ENCODE data around the gene INPP4B. TPM values are rescaled to one million over a fixed set of nuclear protein-coding genes. Genes with fewer than 3 reads are reported as not detected.

Gene INPP4B
- total and polyA plus RNA-seq, 2 of the 4 experiments (the other 2 are of a cell fraction) = 1.8 to 14.0 TPM

DNA sequence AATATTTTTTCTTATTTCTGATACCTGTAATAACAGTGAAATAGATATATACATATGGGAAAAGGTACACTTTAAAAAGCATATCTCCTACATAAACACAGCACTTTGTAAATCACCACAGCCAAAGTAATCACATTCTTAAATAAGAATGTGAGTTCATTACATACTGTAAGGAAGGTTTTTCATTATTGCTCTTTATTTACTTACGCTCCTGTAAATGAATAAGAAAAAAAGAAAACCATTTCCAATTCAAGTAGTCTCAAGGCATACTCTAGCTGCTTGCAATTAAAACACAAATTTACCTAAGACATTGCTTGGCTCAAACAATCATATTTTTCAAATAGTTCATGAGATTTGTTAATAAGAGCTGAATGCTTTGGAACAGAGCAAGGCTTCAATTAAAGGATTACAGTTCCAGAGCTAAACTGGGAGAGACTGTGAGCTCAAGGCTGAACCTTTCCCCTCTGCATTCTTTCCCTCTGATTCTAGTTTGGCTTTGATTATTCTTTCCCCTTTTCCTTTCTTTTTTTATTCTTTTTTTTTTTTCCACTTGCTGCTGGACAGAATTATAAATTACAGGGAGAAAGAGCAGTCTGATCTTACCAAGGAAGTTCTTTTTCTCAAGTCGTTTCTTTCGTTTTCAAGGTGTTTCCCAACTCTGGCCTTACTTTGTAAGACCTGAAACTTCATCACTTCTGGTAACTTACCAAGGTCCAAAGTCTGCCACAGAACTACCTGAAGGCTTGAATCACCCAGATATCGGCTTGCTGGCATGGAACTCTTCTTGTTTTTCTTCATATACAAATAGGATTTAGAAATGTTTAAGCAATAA, 278.3 kb downstream of the INPP4B start:
- Histone ChIP-seq H4K8ac (ENCODE audit: low read depth in 2 of 2, low read length in 2 of 2) (no peak overlapping the region), H3K9ac (ENCODE audit: low read depth, low read length) (no peak overlapping the region), H2BK120ac (ENCODE audit: low read depth, low read length) (no peak overlapping the region), H3K27me3 (ENCODE audit: control insufficient read depth, insufficient read depth, low read length) (no peaks in the 10 kb centered on the region), H4K91ac (ENCODE audit: insufficient read depth, low read depth, low read length) (no peak overlapping the region), H3K9me3 (ENCODE audit: control insufficient read depth, insufficient read depth, low read length) (no peaks in the 10 kb centered on the region), H2AFZ (replicated peaks; ENCODE audit: low read length, poor library complexity) (no peak overlapping the region), H4K20me1 (ENCODE audit: insufficient read depth, low read length) (no peaks in the 10 kb centered on the region), H3K36me3 (ENCODE audit: control insufficient read depth, insufficient read depth, low read length) (no peaks in the 10 kb centered on the region), H3K14ac (replicated peaks; ENCODE audit: low read depth, low read length) (0 out of 2 replicates have a peak overlapping the region, but pooled peaks have one; percentile 2), H2AK9ac (replicated peaks; ENCODE audit: low read depth, low read length, poor library complexity) (no peak overlapping the region), H3K4ac (ENCODE audit: low read depth, low read length) (no peak overlapping the region), H2BK15ac (ENCODE audit: low read depth, low read length) (no peak overlapping the region), H3K79me1 (ENCODE audit: low read depth in 1 of 2, low read length in 2 of 2) (no peaks in the 10 kb centered on the region), H3K4me3 (ENCODE audit: insufficient read depth, low read depth, low read length) (no peak overlapping the region), H3K27ac (ENCODE audit: insufficient read depth, low read length) (peak overlapping the region; percentile 66; the same call in 1 of the 2 replicates), H3K18ac (ENCODE audit: low read depth, low read length) (no peak overlapping the region; the same call in 1 of the 2 replicates), H3K4me2 (ENCODE audit: low read depth, low read length) (peak overlapping the region; percentile 30; the same call in 1 of the 2 replicates), H3K9me1 (ENCODE audit: insufficient read depth, low read length) (peaks cover 2% of the 10 kb centered on the region; the same call in 1 of the 2 replicates), H2AK5ac (ENCODE audit: low read depth, low read length) (no peak overlapping the region), H2BK20ac (ENCODE audit: low read depth, low read length) (0 out of 2 replicates have a peak overlapping the region, but pooled peaks have one; percentile 17), H3K56ac (ENCODE audit: extremely low read depth, insufficient read depth, low read length) (no peak overlapping the region), H3K23ac (ENCODE audit: low read depth, low read length) (no peak overlapping the region; the same call in 1 of the 2 replicates), H2BK5ac (ENCODE audit: low read depth, low read length, poor library complexity, severe bottlenecking) (no peak overlapping the region), H3K4me1 (ENCODE audit: control insufficient read depth, insufficient read depth, low read length) (0 out of 2 replicates have a peak, but pooled peaks cover 1% of the 10 kb centered on the region), H4K5ac (ENCODE audit: low read depth, low read length) (no peak overlapping the region)
- in situ Hi-C loops (cut with MboI; ENCODE audit: low sequenced_read_pairs) = no loop called here
- ATAC-seq (ENCODE audit: low read depth) (peak; percentile 85), DNase-seq (peak; percentile 47)
- no CpG with 5 or more reads among the region's 4 CpGs for WGBS, 2 experiments (ENCODE audit: extremely low coverage in 2 of 2, insufficient read length in 1 of 2)
- dilution Hi-C loops (cut with HindIII; ENCODE audit: low sequenced_read_pairs, unreplicated experiment) = no loop called here
- BruUV-seq (replicated peaks) = no TSS peak
- intact Hi-C loops (cut with micrococcal nuclease) = loop anchor here (5.0 kb wide), 1 partner anchor 216 kb away; no protein-coding TSS in a partner anchor
- POLR2A ChIA-PET (ENCODE audit: unreplicated experiment) = no interaction called here
- CTCF ChIA-PET = interaction anchor here (0.7 to 0.9 kb wide), 2 partner anchors 15 to 347 kb away, joined by 4 read pairs; no protein-coding TSS in a partner anchor
- TF ChIP-seq RFX5 (IDR thresholded peaks at IDR 0.05; ENCODE audit: low read depth, low read length) (no peak), RAD21 (IDR thresholded peaks at IDR 0.05; ENCODE audit: low read length) (no peak), CEBPB (IDR thresholded peaks at IDR 0.05; ENCODE audit: low read depth, low read length) (no peak), RCOR1 (IDR thresholded peaks at IDR 0.05; ENCODE audit: insufficient replicate concordance, low read length) (no peak), MXI1 (IDR thresholded peaks at IDR 0.05; ENCODE audit: borderline replicate concordance, low read depth, low read length) (no peak), FOS (IDR thresholded peaks at IDR 0.05; ENCODE audit: low read depth, low read length) (no peak), NFE2L2 (IDR thresholded peaks at IDR 0.05; ENCODE audit: low read depth, low read length) (no peak), POLR2A (IDR thresholded peaks at IDR 0.05; ENCODE audit: low read depth, low read length) (no peak), MAZ (IDR thresholded peaks at IDR 0.05; ENCODE audit: borderline replicate concordance, low read depth, low read length) (no peak), MAFK (IDR thresholded peaks at IDR 0.05; ENCODE audit: low read depth, low read length) (no peak), BHLHE40 (IDR thresholded peaks at IDR 0.05; ENCODE audit: low read depth, low read length) (no peak)
- TF ChIP-seq, protein P1, sequence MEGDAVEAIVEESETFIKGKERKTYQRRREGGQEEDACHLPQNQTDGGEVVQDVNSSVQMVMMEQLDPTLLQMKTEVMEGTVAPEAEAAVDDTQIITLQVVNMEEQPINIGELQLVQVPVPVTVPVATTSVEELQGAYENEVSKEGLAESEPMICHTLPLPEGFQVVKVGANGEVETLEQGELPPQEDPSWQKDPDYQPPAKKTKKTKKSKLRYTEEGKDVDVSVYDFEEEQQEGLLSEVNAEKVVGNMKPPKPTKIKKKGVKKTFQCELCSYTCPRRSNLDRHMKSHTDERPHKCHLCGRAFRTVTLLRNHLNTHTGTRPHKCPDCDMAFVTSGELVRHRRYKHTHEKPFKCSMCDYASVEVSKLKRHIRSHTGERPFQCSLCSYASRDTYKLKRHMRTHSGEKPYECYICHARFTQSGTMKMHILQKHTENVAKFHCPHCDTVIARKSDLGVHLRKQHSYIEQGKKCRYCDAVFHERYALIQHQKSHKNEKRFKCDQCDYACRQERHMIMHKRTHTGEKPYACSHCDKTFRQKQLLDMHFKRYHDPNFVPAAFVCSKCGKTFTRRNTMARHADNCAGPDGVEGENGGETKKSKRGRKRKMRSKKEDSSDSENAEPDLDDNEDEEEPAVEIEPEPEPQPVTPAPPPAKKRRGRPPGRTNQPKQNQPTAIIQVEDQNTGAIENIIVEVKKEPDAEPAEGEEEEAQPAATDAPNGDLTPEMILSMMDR (conservative IDR thresholded peaks at IDR 0.05; ENCODE audit: low read depth, low read length) = no peak
- TF ChIP-seq, protein P2, sequence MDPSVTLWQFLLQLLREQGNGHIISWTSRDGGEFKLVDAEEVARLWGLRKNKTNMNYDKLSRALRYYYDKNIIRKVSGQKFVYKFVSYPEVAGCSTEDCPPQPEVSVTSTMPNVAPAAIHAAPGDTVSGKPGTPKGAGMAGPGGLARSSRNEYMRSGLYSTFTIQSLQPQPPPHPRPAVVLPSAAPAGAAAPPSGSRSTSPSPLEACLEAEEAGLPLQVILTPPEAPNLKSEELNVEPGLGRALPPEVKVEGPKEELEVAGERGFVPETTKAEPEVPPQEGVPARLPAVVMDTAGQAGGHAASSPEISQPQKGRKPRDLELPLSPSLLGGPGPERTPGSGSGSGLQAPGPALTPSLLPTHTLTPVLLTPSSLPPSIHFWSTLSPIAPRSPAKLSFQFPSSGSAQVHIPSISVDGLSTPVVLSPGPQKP (IDR thresholded peaks at IDR 0.05; ENCODE audit: borderline replicate concordance, low read depth, low read length) = no peak
- TF ChIP-seq, protein P3, sequence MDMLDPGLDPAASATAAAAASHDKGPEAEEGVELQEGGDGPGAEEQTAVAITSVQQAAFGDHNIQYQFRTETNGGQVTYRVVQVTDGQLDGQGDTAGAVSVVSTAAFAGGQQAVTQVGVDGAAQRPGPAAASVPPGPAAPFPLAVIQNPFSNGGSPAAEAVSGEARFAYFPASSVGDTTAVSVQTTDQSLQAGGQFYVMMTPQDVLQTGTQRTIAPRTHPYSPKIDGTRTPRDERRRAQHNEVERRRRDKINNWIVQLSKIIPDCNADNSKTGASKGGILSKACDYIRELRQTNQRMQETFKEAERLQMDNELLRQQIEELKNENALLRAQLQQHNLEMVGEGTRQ (IDR thresholded peaks at IDR 0.05; ENCODE audit: low read depth, low read length) = no peak
